MV-4-11 (cell line): ENCODE data around the gene NPSR1.
"Not testable (repeated sequence)": the region's sequence is repeated elsewhere in the genome, so short reads cannot be mapped to it uniquely, and the experiment has no call there.

Source experiments
- DNase-seq: peaks from one replicate; lab custom pipeline; 2025; lab: John Stamatoyannopoulos, UW

Gene NPSR1

DNA sequence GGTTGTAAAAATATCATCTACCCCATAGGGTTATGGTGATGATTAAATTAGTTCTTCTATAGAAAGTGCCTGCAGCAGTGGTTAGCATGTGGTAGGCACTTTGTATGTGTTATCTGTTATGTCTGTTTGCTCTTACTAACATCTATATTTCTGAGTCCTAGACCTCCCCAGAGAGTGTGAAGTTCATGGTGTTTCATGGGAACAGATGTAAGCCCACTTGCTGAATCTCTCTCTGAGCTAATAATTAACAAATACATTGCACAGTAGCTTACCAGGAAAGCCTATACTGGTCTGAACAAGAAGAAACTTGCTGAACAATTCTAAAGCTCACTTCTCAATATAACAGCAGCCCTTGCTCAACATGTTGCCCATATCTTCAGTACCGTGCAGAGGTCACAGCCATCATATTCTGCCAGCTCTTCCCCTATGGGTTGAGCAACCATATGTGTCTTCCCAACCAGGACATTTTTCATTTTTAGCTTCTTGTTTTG is 100.1 kb downstream of the NPSR1 start:
- DNase-seq = no peak

DNA sequence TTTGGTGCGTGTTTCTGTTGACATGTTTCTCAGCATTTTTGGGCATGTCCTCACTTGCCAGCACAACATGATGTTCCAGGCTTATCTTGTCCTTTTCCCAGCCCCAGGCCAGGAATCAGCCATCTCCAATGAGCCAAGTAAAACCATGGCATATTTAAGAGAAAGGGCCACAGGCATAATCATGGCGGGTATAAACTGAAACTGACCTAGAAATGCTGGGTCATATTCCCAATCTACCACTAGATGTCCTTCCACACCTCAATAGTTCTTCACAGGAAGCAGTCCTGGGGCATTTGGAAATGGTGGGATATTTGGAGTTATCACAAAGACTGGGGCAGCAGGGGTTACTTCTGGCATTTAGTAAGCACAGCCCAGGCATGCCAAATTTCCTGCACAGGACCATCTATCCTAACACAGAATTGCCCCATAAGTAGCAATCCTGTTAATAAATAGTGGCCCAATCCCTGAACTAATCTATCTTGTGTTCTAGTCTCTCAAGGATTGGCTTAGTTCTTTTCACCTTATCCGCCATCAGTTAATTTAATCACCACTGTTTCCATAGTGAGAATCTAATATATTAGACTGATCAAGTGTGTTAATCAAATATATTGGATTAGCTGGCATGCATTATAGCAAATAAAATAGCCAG is 101.6 kb downstream of the NPSR1 start:
- DNase-seq = no peak

DNA sequence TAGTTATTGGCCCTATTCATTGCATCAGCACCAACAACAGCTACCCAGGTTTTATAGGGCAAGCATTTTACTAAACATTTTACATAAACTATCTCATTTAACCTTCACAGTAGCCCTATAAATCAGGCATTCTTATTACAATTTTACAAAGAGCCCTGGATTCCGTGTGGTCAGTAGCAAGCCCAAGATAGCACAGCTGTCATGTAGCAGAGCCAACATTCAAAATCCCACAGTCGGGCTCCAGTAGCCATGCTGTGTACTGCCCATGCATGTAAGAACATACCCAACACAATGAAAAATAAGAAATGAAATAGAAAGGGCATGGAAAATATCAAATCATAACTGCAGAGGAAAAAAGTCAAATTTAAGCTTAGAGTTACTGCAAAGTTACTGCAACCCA is 102.3 kb downstream of the NPSR1 start:
- no peak for DNase-seq

DNA sequence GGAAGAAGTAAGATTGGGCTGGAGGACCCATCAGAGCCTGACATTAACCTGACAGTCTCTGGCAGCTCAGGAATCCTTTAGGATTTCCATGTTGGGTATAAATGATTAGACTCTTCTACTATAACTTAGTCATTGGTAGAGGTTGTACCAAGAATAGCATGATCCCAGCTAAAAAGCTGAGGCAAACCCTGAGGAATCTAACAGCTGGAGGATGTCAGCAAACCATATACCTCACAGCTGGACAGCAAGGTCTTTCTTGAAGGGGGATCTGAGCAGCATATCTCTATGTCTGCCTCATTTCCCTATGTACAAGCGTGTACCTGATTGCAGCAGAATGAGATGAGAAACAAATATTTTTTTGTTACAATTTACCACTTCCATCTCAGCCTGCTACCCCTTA is 103.2 kb downstream of the NPSR1 start:
- DNase-seq = no peak

DNA sequence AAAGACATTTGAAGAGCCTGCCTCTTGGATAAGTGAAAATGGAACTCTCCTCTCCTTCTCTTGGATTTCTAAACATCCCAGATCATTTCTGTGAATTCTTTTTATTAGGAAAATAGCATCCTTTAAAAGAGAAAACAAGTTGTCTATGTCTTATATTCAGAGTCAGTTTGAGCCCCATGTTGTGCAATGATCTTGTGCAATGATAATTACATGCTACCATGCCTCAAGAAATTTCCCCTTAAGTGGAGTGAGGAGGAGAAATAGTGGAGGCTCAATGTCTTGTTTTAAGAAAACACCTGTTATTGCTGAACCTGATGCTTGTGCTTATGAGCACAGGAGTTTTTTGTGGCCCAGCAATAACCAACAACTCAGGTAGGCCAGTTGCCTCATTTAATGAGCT is 103.6 kb downstream of the NPSR1 start:
- no peak for DNase-seq

DNA sequence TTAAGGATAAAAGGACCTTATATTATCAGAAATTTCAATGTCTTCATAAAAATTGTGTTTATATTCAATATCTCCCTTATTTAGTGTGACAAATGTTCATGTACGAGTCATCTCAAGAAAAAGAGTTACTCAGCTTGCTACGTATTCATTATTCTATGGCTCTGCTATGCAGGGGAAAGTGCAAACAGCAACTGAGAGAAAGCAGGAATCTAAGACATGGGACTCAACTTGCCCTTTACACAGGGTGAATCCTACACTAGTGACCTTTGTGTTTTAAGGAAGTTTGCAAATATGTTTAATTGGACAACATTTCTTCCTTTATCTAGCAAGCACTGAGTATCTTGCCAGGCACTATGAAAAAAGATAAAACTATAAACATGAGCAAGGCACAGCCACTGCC is 104.7 kb downstream of the NPSR1 start:
- no peak for DNase-seq

DNA sequence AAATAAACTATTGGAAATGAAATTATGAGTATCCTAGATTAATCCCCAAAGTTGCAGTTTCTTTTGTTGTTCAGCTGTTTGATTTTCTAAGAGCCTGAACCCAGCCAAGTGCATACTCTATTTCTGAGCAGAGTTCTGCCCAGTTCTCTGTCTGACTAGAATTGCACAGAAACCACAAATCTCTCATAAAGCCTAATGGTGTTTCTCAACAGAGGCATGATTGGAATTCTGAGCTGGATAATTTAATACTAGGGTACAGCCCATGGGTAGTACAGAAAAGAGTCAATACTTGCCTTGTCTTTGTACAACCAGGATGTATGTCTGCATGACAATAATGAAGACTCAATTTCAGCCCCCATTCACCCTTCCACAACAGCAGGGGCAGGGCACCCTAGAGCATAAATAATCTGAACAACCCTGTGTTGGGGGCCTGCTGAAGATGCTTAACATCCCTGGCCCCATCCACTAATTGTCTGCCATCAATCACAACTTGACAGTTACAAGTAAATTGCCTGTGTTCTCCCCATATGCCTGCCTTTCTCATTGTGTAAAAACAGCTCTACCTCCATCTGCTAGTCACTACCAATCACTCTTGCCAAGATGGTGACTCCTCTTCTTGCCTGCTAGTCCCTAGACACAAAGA is 114.4 kb downstream of the NPSR1 start:
- no peak for DNase-seq

DNA sequence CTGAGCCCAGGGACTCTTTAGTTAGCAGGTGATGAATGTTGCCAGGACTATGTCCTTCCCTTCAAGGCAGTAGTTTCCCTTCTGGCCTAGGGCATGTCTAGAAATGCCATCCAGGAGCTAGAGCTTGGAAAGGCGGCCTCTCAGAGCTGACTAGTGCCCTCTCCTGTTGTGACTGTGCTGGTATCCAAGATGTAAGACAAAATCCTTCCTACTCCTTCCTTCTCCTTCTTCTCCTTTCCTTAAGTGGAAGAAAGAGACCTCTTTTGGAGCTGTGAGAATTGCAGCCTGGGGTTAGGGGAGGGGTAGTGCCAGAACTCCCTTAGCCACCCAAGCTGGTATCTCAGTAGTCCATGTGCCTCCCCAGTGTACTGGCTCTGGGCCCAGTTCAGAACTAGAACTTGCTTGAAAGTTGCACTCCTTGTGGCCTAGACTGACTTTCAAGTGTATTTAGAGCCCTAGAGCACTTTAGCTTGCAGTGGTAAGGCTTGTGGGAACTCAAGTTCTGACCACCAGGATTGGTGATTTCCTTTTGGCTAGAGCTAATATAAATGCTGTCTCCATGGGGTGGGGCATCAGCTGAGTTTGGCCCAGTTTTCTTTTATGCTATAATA is 118.8 kb downstream of the NPSR1 start:
- DNase-seq = no peak

DNA sequence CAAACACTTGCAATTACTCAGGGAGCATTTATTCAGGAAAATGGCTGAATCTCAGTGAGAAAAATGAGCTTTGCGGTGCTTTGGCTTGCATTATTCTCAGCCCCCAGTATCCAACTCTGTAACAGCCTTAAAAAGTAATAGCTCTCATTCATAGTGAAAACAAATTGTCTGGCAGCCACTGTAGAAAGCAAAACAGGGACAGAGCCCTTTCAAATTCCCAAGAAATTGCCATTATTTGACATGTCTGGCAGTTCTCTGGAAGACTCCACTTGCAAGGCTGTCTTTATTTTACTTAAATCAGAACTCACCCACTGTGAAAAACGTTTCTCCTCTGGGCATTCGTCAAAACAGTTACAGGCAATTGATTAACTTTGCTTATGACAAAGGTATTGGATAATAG is 122.5 kb downstream of the NPSR1 start:
- DNase-seq = no peak

DNA sequence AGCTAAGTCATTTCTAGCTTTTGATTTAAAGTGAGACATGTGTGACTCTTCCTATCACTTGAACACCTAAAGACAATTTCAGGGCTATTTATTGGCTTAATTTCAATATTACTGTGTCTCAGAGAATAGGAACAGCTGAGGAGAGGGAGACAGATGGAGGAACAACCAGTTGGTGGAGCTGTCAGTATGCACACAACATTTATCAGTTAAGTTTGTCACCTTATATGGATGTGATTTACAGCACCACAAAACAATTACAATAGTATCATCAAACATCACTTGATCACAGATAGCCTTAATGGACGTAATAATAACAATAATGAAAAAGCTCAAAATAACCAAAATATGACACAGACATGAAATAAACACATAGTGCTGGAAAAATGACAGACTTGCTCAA is 129.6 kb downstream of the NPSR1 start:
- DNase-seq = no peak

DNA sequence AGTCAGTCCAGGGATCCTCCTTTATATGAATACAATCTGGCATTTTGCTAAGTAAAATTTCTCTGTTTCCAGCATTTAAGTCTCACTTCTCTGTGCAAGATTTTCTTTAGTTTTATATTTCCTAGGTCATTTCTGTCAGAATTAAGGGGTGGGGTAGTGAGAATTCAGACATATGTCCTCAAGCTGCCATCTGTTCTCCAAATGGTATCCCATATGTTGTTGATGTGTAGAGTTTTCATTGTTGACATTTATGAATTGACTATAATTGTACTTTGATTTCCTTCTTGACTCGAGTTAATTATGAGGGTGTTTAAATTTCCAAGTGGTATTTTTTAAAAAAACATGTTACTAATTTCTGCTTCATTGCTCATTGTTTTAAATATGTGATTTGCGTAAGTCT is 148.8 kb downstream of the NPSR1 start:
- no peak for DNase-seq

DNA sequence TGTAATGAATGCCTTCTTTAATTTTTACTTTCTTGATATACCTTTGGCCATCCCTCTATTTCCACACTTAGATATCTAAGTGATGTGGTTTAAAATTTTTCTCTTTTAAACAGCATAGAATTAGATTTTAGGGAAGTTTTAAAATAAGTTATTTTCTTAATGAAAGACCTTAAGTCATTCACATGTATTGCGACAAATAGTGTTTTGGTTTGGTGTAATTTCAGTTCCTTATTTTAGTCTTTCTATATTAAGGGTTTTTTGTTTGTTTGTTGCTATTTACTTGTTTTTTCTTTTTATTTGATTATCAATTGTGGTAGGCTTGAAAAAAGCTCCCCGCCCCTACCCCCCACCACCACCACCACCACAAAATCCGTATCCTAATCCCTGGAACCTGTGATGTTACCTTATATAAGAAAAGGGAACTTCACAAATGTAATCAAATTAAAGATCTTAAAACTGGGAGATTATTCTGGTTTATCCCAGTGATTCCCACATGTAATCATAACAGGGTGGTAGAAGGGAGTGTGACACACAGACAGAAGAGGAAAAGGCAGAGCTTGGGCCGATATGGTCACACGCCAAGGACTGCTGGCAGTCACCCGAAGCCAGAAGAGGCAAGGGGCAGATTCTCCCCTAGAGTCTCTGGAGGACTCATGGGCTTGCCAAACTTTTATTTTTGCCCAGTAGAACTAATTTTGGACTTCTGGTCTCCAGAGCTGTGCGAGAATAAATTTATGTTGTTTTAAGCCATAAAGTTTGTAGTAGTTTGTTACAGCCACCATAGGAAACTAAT is 149.7 kb downstream of the NPSR1 start:
- DNase-seq = peak; percentile 14

DNA sequence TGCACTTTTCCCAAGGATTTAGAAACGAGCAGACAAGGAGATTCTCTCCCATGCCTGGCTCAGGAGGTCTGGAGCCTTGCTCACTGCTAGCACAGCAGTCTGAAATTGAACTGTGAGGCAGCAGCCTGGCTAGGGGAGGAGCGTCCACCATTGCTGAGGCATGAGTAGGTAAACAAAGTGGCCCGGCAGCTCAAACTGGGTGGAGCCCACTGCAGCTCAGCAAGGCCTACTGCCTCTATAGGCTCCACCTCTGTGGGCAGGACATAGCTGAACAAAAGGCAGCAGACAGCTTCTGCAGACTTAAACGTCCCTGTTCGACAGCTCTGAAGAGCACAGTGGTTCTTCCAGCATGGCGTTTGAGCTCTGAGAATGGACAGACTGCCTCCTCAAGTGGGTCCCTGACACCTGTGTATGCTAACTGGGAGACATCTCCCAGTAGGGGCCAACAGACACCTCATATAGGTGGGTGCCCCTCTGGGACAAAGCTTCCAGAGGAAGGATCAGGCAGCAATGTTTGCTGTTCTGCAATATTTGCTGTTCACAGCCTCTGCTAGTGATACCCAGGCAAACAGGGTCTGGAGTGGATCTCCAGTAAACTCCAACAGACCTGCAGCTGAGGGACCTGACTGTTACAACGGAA is 156.3 kb downstream of the NPSR1 start:
- not testable (repeated sequence) for DNase-seq

DNA sequence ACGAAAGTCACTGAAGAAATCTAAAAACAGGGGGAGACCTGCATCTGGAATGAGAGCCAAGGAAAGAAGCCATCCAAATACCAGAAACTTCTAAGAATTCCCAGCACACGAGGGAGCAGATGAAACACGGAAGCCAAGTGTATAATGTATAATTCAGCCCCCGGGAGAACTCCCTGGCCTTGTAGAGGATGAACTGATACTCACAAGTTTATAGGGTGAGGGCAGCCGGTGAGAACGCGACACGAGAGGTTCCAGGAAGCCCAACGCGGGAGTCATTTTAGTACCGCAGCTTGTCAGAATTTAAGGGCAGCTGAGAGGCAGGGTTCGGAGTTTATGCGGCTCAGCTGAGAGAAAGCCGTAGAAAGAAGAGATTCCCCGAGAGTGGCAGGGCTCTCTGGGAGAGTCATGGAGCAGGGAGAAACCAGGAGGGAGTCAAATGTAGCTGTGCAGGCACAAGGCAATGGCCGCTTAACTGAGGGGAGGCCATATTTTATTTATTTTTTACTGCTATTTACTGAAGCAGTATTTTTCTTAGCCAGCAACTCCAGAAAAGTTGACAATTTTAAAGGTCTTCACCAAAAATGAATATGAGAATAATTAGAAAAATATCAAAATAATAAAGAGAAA is 164.0 kb downstream of the NPSR1 start:
- no peak for DNase-seq

DNA sequence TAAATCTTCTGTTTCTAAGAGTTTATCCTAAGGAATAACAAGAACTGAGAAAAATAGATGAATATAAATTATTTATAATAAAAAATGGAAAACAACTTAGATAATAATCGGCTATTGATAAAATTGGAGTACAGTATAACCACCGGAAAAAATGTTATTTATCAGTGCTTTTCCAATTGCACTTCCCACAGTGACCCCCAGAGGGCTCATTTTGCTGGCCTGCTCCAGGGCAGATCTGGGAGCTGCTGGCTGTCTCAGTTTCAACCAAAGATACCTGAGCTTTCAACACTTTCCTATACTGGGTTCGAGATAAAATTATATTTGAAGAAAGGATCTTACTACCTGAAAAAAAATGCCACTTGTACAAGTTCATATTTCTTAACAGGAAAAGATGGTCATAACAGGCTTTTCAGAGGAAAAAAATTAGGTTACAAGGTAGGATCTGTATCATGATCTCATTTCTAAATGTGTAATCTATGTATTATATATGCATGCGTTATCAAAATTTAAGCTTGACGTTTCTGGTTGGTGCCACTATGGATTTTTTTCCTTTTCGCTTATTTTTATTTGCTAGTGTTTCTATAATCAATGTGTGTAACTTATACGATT is 165.7 kb downstream of the NPSR1 start:
- DNase-seq = no peak

DNA sequence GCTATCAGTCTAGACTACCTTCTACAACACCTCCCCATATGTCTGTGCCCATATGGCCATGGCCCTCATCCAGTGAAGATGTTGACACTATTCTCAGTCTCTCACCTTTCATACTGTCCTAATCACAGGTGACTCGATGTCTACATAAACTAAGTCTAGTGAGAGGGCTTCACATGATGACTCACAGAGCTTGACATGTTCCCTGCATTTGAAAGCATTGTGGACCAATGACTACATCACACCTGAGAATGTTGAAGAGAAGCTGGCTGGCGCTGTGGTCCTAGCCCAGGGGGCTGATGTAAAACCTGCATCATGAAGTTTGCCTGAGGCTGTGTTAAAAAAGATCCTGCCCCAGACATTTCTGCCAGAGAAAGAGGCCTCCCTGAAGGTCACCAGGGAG is 167.2 kb downstream of the NPSR1 start:
- no peak for DNase-seq

DNA sequence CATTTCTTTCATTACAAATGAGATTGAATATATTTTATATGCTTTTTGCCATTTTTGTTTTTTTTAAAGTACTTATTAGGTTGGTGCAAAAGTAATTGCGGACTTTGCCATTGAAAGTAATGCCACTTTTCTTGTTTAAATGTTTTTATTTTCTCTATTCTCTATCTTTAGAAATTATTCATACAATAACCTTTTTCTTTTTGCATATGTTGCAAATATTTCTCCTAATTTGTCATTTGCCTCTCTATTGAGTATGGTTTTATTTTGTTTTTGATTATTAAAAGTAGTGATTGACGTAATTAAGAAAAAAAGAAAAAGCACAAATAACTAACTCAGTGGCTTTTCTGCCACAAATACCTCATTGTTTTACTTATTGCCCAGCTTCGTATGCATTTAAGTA is 172.4 kb downstream of the NPSR1 start:
- DNase-seq = no peak

DNA sequence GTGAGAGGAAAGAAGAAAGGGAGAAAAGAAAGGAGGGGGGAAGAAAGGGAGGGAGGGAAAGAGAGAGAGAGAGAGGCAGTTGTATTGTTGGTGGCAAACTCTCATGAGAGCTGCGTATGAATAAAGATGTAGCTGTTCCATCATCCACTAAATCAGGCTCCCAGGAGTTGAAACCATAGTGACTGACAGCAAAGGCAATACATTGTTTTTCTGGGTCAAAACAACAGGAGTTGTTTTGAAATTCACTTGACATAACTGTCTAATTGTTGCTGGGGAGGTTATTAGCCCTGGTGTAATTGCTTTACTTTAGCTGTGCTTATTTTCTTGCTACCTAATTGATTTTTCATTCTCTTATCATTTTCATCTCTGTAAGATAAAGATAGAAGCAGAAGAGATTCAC is 173.4 kb downstream of the NPSR1 start:
- DNase-seq = no peak

DNA sequence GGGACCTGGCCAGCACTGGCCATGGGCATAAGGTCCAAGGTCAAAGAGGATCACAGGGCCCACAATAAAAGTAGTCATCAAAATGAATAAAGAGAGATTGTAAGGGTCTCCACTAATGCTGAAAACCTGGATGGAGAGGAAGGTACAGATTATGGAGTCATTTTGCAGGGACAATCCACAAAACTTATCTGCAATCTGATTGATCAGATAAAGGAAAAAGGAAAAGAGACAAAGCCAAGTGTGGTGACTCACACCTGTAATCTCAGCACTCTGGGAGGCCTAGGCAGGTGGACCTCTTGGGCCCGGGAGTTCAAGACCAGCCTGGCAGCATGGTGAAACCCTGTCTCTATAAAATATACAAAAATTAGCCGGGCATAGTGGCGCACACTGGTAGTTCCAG is 174.0 kb downstream of the NPSR1 start:
- DNase-seq = no peak

DNA sequence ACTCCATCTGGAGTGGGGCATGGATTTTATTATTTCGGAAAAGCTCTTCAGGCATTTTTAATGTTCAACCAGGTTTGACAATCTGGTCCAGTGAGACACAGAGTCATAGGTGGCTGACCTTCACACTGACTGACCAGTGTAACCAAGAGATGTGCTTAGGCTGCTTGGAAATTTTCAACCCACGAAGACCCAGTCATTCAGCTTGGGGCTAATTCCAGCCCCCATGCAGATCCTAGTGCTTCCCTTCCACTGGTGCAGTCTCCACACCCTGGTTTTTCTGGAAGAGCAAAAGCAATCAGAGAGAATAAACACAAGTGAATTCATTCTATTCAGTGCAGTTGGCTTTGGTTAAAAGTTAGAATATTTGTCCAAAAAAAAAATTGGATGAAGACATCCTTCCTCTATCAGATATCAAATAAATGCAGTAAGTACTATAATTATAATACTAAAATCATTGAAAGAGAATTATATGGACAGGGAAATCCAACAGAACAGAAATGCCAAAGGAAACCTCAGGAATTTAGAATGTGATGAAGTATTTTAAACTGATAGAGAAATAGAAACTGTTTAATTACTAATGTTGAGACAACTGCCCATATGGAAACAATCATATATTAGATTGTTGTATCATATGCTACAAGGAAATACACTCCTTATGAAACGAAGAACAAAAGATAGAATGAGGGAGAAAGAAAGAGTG is 178.0 kb downstream of the NPSR1 start:
- no peak for DNase-seq

DNA sequence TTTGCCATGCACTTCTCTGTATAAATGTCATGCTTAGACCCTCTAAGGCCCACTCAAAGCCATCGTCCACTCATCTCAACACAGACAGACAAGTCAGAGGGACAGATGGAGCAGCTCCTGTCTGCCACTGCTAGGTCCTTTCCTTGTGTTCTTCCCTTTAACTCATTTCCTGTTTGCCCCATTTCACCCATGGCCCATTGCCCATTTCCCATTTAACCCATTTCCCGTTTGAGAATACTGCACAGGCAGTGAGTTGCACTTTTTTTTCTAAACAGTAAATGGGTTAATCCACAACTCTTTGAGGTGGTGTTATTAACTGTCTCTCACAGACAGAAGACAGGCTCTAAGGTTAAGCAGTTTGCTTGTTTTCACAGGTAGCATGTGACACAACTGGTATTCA is 179.3 kb downstream of the NPSR1 start:
- no peak for DNase-seq
